Stimulated activated naive CD4-positive, alpha-beta T cell (primary cell): ENCODE results near the gene FAIM2.
A peak's percentile ranks its signal among the peaks of the same experiment; 100 is the strongest.

Experiments used
- DNase-seq, 6 experiments: peaks; one replicate each; lab custom pipeline; 2025; lab: John Stamatoyannopoulos, UW

The FAIM2 gene

DNA sequence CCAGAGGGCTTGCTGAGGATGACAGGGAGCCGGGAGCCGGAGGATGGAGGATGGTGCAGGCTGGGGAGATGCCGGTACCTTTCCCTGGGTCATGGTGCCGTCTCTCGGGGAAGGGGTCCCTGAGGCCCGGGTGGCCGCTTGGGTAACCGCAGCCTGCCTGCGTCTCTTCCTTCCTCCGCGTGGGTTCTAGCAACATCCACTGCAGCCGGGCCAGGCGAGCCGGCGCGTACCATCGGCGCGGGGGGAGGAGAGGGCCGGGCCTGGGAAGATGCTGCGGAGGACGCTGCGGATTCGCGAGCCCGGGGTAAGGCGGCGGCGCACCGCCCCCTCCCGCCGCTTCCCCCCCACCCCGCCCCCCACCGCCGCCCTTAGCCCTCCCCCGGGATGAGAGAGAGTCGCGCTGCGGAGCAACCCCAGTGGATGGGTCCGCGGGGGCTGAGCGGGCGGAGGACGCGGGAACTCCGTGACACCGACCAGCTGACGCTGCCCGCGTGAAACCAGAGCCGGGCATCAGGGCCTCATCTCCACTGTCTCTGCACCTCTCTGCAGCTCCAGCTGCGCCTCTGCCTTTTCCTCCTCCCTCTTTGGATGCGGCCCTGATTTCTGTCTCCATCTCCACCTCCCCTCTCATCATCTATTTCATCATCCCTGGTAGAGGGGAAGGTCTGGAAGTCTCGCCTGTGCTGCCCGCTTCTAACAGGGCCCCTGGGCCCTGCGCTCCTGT, at the start of gene FAIM2:
TSS of gene FAIM2 (minus strand) at position 201 of the 724 bp plus-strand sequence. CDS start at position 93, 108 bp downstream.
- DNase-seq: peak in 3 of 6 experiments; percentile 17 to 37 (median 20)

- no peak for DNase-seq
Measured at GRCh38 chr12:49953151-49953550, 49.5 kb upstream of the FAIM2 start.

GRCh38 chr12:49952391-49953055, 48.8 kb upstream of the FAIM2 start:
- no peak for DNase-seq

DNA sequence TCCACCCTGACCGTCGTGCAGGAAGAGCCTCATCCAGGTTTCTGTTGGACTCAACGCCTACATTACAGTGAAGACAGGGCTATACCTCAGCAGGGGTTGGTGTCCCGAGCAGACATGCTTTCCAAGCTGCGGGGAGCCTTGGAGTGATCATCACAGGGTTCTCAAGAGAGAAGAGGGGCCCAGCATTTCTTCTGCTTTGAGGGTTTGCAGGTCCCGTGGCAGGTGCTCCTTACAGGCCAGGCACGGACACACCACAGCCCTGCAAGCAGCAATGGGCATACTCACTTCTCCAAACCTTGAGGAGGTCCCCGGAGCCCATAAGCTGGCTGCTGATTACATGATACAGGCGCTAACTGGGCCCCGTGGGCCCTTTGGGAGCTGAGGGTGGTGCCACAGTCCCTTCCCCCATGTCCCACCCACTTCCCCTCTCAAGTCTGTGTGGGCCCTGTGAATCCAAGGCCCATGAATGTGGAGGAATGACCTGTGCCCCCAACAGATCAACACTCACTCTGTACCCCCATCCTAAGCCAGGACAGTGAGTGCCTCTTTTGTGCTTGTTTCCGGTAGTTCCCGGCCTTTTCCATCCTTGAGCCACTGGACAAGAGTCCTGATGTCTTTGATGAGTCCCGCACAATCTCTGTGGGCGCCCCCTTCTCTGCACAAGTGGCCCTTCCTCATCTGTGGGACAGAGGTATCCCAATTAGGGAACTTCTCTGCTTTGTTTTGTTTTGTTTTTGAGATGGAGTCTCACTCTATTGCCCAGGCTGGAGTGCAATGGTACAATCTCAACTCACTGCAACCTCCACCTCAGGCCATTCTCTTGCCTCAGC, 47.9 kb upstream of the FAIM2 start:
- no peak for DNase-seq

GRCh38 chr12:49950273-49951251, 46.9 kb upstream of the FAIM2 start, which contains the start of gene AQP2:
Gene AQP2 (plus strand): TSS chr12:49950737. CDS start chr12:49950831, 94 bp downstream.
- no peak for DNase-seq

DNA sequence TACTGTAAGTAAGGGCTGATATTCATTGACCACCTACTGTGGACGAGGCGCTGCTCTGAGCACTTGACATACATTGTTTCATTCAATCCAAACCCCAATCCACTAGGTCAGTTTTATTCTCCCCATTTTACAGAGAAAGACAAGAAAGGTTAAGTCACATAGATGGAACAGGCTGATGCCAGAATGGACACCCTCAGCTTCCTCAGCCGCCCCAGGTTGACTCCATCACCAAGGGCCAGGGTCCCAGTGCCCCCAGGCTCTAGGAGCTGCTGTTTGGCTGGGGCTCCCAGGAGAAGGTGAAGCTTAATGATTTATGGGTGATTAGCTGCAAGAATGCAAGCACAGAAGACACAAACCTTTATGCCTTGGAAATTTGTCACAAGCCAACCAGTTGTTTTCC, 46.2 kb upstream of the FAIM2 start:
- no peak for DNase-seq

DNA sequence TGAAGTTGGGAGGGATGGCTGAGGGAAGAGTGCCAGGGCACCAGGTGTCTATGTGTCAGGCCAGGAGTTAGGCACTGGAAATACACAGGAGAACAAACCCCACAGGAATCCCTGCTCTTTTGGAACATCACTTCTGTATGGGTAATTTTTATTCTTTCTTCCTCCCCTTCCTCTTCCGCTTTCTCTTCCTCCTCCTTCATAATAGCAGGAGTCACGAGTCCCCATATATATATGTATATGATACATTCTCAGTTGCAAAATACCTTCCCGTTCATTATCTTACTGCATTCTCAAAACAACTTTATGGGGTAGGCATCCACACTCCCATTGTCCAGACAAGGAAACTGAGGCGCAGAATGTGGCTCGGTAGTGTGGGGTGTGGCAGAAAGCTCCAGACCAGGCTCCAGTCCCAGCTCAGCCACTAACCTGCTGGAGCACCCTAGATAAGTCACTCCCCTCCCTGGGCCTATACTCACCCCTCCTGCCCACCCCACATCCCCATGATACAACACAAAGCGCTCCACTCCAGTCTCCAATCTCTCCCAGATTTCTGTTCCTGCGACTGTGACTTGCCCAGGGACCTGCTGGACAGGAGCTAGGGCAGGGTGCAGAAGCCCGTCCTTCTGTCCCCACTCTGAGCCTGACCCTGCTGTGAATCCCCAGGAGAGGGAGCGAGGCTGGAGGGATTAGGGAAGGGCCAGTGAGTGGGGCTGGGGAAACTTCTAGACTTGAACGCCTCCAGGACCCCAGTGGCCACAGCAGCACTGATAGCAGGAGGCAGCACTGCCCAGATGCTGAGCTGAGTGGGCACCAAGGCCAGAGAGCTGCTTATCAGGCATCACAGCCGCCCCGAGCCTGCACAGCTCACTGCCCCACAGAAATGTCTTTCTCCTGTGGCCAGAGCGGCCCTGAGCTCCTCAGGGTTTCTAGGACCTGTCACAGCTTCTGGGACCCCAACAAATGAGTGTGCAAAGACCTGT, 45.5 kb upstream of the FAIM2 start:
- no peak for DNase-seq

DNA sequence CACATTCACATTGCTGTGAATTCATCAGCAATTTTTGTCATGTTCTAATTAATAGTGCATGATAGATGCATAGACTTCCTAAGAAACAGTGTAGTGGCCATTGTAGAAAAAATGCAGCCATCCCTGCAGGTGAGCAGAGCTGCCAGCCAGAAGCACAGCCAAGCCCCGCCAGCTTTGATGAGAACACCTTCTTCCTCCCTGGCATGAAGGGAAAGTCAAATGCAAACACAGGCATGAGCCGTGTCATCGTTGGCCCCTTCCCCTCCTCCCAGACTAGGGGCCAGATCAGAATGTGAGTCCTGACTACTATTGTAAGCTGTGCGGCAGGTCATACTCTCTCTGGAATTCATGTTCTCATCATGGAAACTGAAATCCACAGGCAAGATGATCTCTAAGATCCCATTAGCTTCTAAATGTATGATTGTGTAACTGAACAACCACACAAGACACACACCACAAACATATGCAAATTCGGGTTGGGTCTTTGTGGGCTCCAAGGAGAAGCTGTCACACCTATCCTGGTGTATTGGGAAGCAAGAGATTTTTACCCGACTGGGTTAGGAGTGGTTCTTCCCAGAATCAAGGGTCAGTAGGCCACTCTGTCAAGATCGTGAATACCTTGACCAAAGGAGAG, 44.0 kb upstream of the FAIM2 start:
- no peak for DNase-seq

GRCh38 chr12:49946497-49946896, 42.8 kb upstream of the FAIM2 start:
- no peak for DNase-seq

DNA sequence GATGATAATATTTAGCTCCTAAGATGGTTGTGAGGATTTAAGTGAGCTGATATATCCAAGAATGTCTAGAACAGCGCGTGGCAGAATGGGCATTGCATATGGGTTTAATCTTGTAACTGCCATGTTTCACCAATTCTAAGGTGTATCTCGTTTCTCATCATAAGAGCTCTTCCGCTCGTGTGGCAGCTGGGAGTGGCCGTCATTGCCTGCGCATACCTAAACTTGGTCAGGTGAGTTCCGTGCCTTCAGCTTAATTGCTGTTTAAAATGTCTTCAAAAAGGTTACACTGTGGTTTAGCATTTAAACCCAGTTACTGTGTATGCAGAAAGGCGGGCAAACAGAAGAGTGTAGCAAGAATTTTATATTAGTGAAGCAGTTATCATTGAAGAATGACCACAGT, 42.4 kb upstream of the FAIM2 start:
- DNase-seq: no peak

DNA sequence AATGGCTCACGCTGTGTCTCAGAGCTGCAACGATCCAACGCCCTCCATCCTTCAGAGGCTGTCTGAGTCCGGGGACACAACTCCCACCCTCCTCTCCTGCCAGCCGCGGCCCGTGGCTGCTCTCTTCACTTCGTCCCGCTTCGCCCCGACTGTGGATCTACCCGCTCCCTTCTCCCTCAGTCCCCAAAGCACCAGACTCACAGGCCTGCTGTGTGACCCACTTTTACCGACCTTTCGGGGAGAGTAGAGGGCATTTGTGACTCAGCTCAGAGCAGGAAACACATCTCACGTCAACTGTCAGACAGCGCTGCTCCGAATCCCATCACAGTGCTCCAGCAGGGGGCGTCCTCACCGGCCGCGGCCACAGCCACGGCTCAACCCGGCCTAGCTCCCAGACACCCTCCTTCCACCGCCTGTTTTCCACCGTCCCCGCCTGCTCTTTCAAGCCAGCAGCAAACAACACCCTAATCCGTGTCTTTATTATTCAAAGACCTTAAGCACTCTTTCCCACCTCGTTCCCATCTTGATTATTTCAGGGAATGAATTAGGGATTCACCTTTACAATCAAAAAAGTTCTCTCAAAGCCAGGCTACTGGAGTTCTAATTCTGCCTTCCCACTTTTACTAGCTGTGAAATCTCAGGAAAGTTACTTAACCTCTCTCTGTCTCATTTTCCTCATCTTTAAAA, 41.8 kb upstream of the FAIM2 start:
- DNase-seq: peak; percentile 17 to 75 (median 58)

- no peak for DNase-seq
Measured at GRCh38 chr12:49944718-49945117, 41.0 kb upstream of the FAIM2 start.

- no peak for DNase-seq
Measured at GRCh38 chr12:49944046-49944445, 40.3 kb upstream of the FAIM2 start.

DNA sequence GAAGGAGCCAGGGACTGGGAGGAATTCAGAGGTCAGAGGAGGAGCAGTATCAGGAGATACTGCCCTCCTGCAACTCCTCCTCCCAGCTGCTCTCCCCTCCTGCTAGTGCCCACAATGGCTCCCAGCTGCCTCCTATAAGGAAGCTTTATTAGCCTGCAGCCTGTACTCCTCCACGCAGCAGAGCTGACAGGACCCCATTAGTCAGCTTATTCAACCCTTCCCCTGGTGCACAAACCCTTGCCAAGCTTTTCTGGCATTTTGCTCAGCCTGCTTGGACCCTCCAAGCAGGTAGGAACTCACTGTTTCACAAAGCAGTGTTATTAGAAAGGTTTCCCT, 39.9 kb upstream of the FAIM2 start:
- DNase-seq: no peak

DNA sequence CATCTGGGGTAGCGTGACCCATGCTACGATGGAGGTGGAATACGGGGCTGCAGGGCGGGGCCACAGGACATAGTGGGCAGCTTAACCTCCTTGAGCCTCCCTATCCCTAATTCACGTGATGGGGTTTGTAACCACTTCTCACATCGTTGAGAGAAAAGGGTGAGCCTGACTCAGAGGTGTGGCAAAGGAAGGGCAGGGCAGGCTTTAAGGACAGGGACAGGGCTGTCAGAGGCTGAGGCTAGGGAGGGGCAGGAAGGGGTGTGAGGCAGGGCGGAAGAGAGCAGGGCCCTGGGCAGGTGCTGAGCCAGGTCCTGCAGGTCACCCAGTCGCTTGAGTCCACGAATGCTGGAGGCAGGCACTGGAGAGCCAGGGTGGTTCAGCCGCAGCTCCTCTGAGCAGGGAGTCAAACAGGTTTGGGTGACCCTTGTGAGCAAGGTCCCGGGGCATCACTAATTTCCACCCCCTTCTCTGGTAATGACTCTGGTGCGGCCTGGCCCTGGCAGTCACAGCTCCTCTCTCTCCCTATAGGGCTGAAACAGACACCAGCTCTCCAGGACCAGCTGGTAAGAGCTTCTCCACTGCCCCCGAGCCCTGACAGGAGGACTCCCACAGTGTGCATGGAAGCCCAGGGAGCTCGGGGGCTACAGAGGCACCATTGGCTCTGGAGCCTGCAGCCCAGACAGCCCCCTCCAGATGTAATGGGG, 39.4 kb upstream of the FAIM2 start:
- no peak for DNase-seq

DNA sequence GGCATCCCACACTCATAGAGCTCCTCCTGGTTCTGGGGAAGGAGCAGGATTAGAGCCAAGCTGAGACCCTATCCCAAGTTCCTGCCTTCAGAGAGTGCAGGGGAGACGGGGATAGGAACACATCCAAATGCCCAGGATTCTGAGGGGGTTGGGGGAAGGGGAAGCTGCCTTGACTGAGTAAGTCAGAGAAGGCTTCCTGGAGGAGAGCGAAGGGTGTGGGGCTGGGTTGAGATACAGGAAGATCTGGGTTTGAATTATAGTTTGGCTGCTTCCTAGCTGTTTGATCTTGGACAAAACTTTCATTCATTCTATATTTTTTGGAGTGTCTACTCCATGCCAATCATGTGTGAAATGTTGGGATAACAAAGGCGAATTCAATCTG, 38.8 kb upstream of the FAIM2 start:
- no peak for DNase-seq

- no peak for DNase-seq
Measured at GRCh38 chr12:49941556-49942511, 38.1 kb upstream of the FAIM2 start.
